PC-3 (cell line): Measurements from ENCODE around the gene AARSD1. TPM values are rescaled to one million over a fixed set of nuclear protein-coding genes. Genes with fewer than 3 reads are reported as not detected.
"Not testable (repeated sequence)": the region's sequence is repeated elsewhere in the genome, so short reads cannot be mapped to it uniquely, and the experiment has no call there.

Experiments
- ATAC-seq: fragments of 200-7000 bp; cut with Tn5 transposase; 2 replicates; pipeline ENCODE4 v1.9.1; 2020; ENCODE audit warnings: mild to moderate bottlenecking, moderate library complexity
- BruUV-seq: library from RNA; stranded (reverse); fragments of 400-500 nt; replicated peaks from 2 replicates; lab custom pipeline; 2021; lab: Mats Ljungman, UMichigan
- CTCF ChIA-PET: fragments of 300-600 bp; sonication (Branson Sonifier 250); formaldehyde crosslinking; loops from one replicate; lab custom pipeline; 2022; ENCODE audit warnings: antibody characterized with exemption; lab: Charles Lee
- POLR2A ChIA-PET: fragments of 300-600 bp; sonication (Branson Sonifier 250); formaldehyde crosslinking; loops from one replicate; lab custom pipeline; 2022; ENCODE audit warnings: antibody characterized with exemption; ENCODE audit not compliant: unreplicated experiment; lab: Charles Lee
- DNase-seq: peaks from one replicate; pipeline ENCODE4 v3.0.0-alpha.2; 2015
- H2AFZ ChIP-seq: fragments of 300-600 bp; sonication (generic); 2 replicates; pipeline ENCODE4 v1.6.0; 2016; ENCODE audit warnings: antibody characterized with exemption, low read length
- H3F3A ChIP-seq: fragments of 300-600 bp; sonication (generic); one replicate; pipeline ENCODE4 v1.6.0; 2017; ENCODE audit warnings: antibody characterized with exemption, low read length, control low read depth, mild to moderate bottlenecking; ENCODE audit not compliant: unreplicated experiment
- H3K27ac ChIP-seq: fragments of 300-600 bp; sonication (generic); 2 replicates; pipeline ENCODE4 v1.5.1; 2016; ENCODE audit warnings: mild to moderate bottlenecking, low read length
- H3K27me3 ChIP-seq: fragments of 300-600 bp; sonication (generic); 2 replicates; pipeline ENCODE4 v1.6.1; 2016; ENCODE audit warnings: low read length, mixed read lengths
- H3K36me3 ChIP-seq: fragments of 300-600 bp; sonication (generic); 2 replicates; pipeline ENCODE4 v1.6.1; 2016; ENCODE audit warnings: low read depth, mixed run types, low read length, mixed read lengths
- H3K4me1 ChIP-seq: fragments of 300-600 bp; sonication (generic); 2 replicates; pipeline ENCODE4 v1.5.1; 2016; ENCODE audit warnings: low read length; ENCODE audit not compliant: insufficient read depth
- H3K4me2 ChIP-seq: fragments of 300-600 bp; sonication (generic); 2 replicates; pipeline ENCODE4 v1.6.0; 2016; ENCODE audit warnings: low read length
- H3K4me3 ChIP-seq: fragments of 300-600 bp; sonication (generic); 2 replicates; pipeline ENCODE4 v1.5.1; 2016; ENCODE audit warnings: mild to moderate bottlenecking, low read length, mixed read lengths
- H3K79me2 ChIP-seq: fragments of 300-600 bp; sonication (generic); 2 replicates; pipeline ENCODE4 v1.6.1; 2017; ENCODE audit warnings: low read length, mixed read lengths
- H3K9ac ChIP-seq: fragments of 300-600 bp; sonication (generic); 2 replicates; pipeline ENCODE4 v1.6.0; 2016; ENCODE audit warnings: mild to moderate bottlenecking, low read length
- H3K9me2 ChIP-seq: fragments of 300-600 bp; sonication (generic); replicated peaks from 2 replicates; pipeline ENCODE4 v1.6.1; 2016; ENCODE audit warnings: mixed run types, low read length, mixed read lengths
- H3K9me3 ChIP-seq: fragments of 300-600 bp; sonication (generic); 2 replicates; pipeline ENCODE4 v1.6.1; 2016; ENCODE audit warnings: low read length, mixed read lengths
- H4K20me1 ChIP-seq: fragments of 300-600 bp; sonication (generic); 2 replicates; pipeline ENCODE4 v1.6.1; 2016; ENCODE audit warnings: low read length, mixed read lengths
- CTCF ChIP-seq: fragments of 300-600 bp; sonication (generic); conservative IDR thresholded peaks from 2 replicates; pipeline ENCODE4 v1.5.1; 2017; ENCODE audit warnings: antibody characterized with exemption, low read depth, mild to moderate bottlenecking, low read length
- EZH2 ChIP-seq: fragments of 300-600 bp; sonication (generic); IDR thresholded peaks from one replicate; pipeline ENCODE4 v1.6.1; 2017; ENCODE audit warnings: antibody characterized with exemption, mild to moderate bottlenecking, low read length; ENCODE audit not compliant: unreplicated experiment
- EZH2phosphoT487 ChIP-seq: fragments of 300-600 bp; sonication (generic); IDR thresholded peaks from 2 replicates; pipeline ENCODE4 v1.6.1; 2018; ENCODE audit warnings: mild to moderate bottlenecking, antibody characterized with exemption, low read length, borderline replicate concordance
- intact Hi-C: fragments of 100-400 bp; cut with micrococcal nuclease; formaldehyde crosslinking; loops from 2 replicates; pipeline ENCODE4 v1.9.0; 2023
- total RNA-seq: library from RNA; depleted of rRNA; stranded (reverse); fragments of >200 nt; gene quantifications from 2 replicates; pipeline ENCODE4 v1.2.3, GENCODE V29; 2014

AARSD1 gene
- total RNA-seq, 1 experiment from 2014 or later, result 32.5 TPM

- POLR2A ChIA-PET, result no interaction called here
- intact Hi-C loops, result no loop called here
Observed at GRCh38 chr17:42975265-42975664, 11.0 kb upstream of the AARSD1 start.

GRCh38 chr17:42973323-42973722 lies 9.1 kb upstream of the AARSD1 start:
- H3K4me1 ChIP-seq, H3K27me3 ChIP-seq, H3K79me2 ChIP-seq, H3K9me2 ChIP-seq, CTCF ChIA-PET, DNase-seq, H3K27ac ChIP-seq, H3K4me2 ChIP-seq, H3F3A ChIP-seq, H3K9ac ChIP-seq, ATAC-seq, intact Hi-C loops, H4K20me1 ChIP-seq, H3K4me3 ChIP-seq, POLR2A ChIA-PET, BruUV-seq, H3K36me3 ChIP-seq, H2AFZ ChIP-seq, H3K9me3 ChIP-seq: not testable (repeated sequence)

More at GRCh38 chr17:42975265-42975664, 11.0 kb upstream of the AARSD1 start:
- Histone ChIP-seq H3K4me1 (peaks cover 8% of the 10 kb centered on the region), H2AFZ (no peak overlapping the region), H3K27ac (no peak overlapping the region), H3K27me3 (no peaks in the 10 kb centered on the region), H3K4me2 (no peak overlapping the region), H3K9me2 (no peaks in the 10 kb centered on the region), H3K4me3 (no peak overlapping the region), H3K9me3 (no peaks in the 10 kb centered on the region), H3K79me2 (peaks cover 11% of the 10 kb centered on the region), H3F3A (no peaks in the 10 kb centered on the region), H3K36me3 (no peaks in the 10 kb centered on the region), H4K20me1 (no peaks in the 10 kb centered on the region), H3K9ac (no peak overlapping the region)
- TF ChIP-seq EZH2phosphoT487 (no peak), CTCF (no peak), EZH2 (no peak)
- DNase-seq (no peak), ATAC-seq (no peak)
- no TSS peak for BruUV-seq
- CTCF ChIA-PET, result no interaction called here

GRCh38 chr17:42971589-42971988 lies 7.3 kb upstream of the AARSD1 start:
- Histone ChIP-seq H3K4me1 (no peaks in the 10 kb centered on the region), H3K27me3 (no peaks in the 10 kb centered on the region), H3K4me2 (no peak overlapping the region), H3K9me2 (no peaks in the 10 kb centered on the region), H3K9ac (no peak overlapping the region), H4K20me1 (no peaks in the 10 kb centered on the region), H3K36me3 (no peaks in the 10 kb centered on the region), H3F3A (no peaks in the 10 kb centered on the region), H3K79me2 (no peaks in the 10 kb centered on the region), H2AFZ (no peak overlapping the region), H3K9me3 (no peaks in the 10 kb centered on the region), H3K4me3 (no peak overlapping the region), H3K27ac (no peak overlapping the region)
- no TSS peak for BruUV-seq
- CTCF ChIA-PET, result no interaction called here
- ATAC-seq (no peak), DNase-seq (no peak)
- TF ChIP-seq EZH2, result no peak
- TF ChIP-seq EZH2phosphoT487, result no peak
- no peak for TF ChIP-seq CTCF
- intact Hi-C loops, result no loop called here
- POLR2A ChIA-PET, result no interaction called here
